ENCODE measurements around the gene NEO1.

GRCh38 chr15:73078291-73078690 lies 26.0 kb downstream of the NEO1 start:
- TF ChIP-seq EZH2 (IDR thresholded peaks at IDR 0.05; ENCODE audit: borderline replicate concordance, insufficient read depth, low read length, poor library complexity, severe bottlenecking): no peak
- no peak for TF ChIP-seq SMC3 (conservative IDR thresholded peaks at IDR 0.05; ENCODE audit: poor library complexity)
- TF ChIP-seq CTCF (IDR thresholded peaks at IDR 0.05; ENCODE audit: poor library complexity, severe bottlenecking): no peak
- TF ChIP-seq MXI1 (conservative IDR thresholded peaks at IDR 0.05; ENCODE audit: poor library complexity, severe bottlenecking): no peak
- no peak for TF ChIP-seq POLR2AphosphoS5 (IDR thresholded peaks at IDR 0.05)
- no peak for TF ChIP-seq RAD21 (conservative IDR thresholded peaks at IDR 0.05)

All from neural cell (in vitro differentiated cells).